AG04449 (cell line): ENCODE results near the gene LEP.

ENCODE experiments used
- CTCF ChIA-PET: fragments of 350-600 bp; formaldehyde crosslinking; extraction: SDS; loops from one replicate; lab custom pipeline; 2021; ENCODE audit warnings: antibody characterized with exemption; lab: Yijun Ruan, JAX
- POLR2A ChIA-PET: fragments of 400-600, 350-600 bp; formaldehyde crosslinking; extraction: SDS; loops from one replicate; lab custom pipeline; 2020; ENCODE audit warnings: antibody characterized with exemption, inconsistent platforms; lab: Yijun Ruan, JAX
- DNase-seq: peaks from one replicate; pipeline ENCODE4 v3.0.0-alpha.2; 2010; ENCODE audit warnings: low read depth, low spot score
- H3K4me3 ChIP-seq: 2 replicates; pipeline ENCODE4 v1.5.1; 2011; ENCODE audit warnings: low read depth, mild to moderate bottlenecking, control low read depth, low read length
- TF ChIP-seq, protein P1 (sequence below): IDR thresholded peaks from one replicate; pipeline ENCODE4 v1.5.1; 2011; ENCODE audit warnings: mild to moderate bottlenecking, moderate library complexity, low read length, control low read depth, inconsistent platforms; ENCODE audit not compliant: insufficient read depth; ENCODE audit errors: missing control alignments

LEP gene

GRCh38 chr7:128240696-128241386, at the start of gene LEP:
TSS of gene LEP (plus strand) at chr7:128241278. CDS start at chr7:128252019, 10,741 bp downstream.
- no peak for DNase-seq
- ChIA-PET CTCF (no interaction called here), POLR2A (no interaction called here)
- H3K4me3 ChIP-seq = no peak within 1 kb of the TSS
- TF ChIP-seq, protein P1, sequence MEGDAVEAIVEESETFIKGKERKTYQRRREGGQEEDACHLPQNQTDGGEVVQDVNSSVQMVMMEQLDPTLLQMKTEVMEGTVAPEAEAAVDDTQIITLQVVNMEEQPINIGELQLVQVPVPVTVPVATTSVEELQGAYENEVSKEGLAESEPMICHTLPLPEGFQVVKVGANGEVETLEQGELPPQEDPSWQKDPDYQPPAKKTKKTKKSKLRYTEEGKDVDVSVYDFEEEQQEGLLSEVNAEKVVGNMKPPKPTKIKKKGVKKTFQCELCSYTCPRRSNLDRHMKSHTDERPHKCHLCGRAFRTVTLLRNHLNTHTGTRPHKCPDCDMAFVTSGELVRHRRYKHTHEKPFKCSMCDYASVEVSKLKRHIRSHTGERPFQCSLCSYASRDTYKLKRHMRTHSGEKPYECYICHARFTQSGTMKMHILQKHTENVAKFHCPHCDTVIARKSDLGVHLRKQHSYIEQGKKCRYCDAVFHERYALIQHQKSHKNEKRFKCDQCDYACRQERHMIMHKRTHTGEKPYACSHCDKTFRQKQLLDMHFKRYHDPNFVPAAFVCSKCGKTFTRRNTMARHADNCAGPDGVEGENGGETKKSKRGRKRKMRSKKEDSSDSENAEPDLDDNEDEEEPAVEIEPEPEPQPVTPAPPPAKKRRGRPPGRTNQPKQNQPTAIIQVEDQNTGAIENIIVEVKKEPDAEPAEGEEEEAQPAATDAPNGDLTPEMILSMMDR = no peak

DNA sequence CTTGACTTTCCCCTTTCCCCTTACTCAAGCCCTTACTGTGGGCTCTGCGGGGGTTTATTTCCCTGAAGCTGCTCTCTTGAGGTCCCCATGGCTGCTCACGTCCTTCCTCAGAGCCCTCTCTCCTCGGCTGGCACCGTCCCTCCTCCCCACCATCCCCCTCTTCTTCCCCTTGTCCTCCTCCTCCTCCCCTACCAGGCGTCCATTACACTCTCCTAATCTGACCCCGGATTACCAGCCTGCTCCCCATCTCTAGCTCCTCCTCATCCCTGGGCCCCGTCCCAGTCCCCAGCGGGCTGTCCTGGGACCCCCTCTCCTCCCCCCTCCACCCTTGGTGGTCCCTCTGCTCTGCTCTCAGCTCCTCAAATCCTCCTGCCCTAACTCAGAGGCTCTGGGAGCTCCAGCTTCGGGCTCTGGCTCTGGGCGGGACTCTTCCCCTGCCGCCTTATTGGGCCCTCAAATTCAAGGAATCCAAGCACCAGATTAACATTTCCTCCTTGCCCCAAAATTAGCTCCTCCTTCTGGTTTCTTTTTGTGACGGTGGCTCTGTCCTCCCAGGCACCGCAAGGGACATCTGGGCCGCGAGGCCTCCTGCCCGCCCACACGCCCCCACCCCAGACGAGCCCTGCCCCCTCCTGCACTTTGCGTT, 48.5 kb upstream of the LEP start:
- ChIA-PET POLR2A (no interaction called here), CTCF (interaction anchor here (1.4 to 1.9 kb wide), 2 partner anchors 16 to 21 kb away, joined by 3 to 10 read pairs; no protein-coding TSS in a partner anchor)
- TF ChIP-seq, protein P1 = no peak
- no peak for DNase-seq
- no peak overlapping the region for H3K4me3 ChIP-seq

DNA sequence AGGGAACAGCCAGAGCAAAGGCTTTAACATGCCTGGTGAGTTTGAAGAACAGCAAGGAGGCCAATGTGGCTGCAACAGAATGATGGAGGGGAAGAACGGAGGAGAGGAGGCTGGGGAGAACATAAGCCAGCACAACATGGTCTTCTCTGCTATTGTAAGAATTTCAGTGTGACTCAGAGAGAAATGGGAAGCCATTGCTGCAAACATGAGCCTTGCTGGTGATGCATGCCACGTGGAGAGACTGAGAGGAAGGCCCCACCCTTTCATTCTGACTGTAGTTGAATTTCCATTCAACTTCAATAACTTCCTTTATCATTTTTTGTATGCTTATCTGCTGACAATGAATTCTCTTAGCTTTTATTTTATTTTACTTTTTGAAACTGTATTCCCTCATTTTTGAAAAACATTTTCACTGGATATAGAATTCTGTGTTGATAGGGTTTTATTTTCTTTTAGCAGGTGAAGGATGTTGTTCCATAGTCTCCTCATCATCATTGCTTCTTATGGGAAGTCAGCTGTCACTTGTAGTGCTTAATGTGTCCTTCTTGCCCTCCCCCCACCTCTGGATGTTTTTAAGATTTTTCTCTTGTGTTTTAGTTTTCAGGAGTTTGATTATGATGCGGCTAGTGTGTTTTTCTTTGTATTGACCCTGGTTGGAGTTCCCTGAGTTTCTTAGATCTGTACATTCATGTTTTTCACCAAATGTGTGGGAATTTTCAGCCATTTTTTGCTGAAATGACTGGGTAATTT, 46.4 kb upstream of the LEP start:
- no peak overlapping the region for H3K4me3 ChIP-seq
- POLR2A ChIA-PET = no interaction called here
- TF ChIP-seq, protein P1 = no peak
- DNase-seq = no peak
- CTCF ChIA-PET = interaction anchor here (3.4 kb wide), 1 partner anchor 14 kb away, joined by 15 read pairs; no protein-coding TSS in a partner anchor

DNA sequence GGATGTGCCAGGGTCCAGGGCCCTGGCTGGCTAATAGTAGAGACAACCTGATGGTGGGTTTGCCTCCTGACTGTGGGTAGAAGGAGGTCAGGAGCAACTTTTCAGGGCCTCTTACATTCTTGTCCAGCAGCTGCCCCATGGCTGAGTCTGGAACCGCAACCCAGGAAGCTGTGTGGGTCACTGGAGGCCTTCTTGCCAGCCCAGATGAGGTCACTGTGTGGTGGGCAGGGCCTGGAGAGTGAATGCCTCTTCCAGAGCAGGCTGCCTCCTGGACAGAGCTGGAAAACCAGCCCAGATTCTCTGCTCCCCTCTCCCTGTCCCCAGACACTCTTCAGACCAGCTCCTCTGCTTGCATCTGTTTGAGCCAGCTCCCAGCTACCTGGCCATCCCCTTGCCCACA, 43.5 kb upstream of the LEP start:
- H3K4me3 ChIP-seq = no peak overlapping the region
- POLR2A ChIA-PET = no interaction called here
- CTCF ChIA-PET = interaction anchor here (1.6 to 3.9 kb wide), 2 partner anchors 11 to 489 kb away, joined by 4 to 33 read pairs; no protein-coding TSS in a partner anchor
- TF ChIP-seq, protein P1 = no peak
- no peak for DNase-seq

GRCh38 chr7:128197989-128198580, 43.0 kb upstream of the LEP start:
- DNase-seq = no peak
- TF ChIP-seq, protein P1 = no peak
- POLR2A ChIA-PET = no interaction called here
- H3K4me3 ChIP-seq = no peak overlapping the region
- CTCF ChIA-PET = interaction anchor here (1.6 to 3.9 kb wide), 2 partner anchors 11 to 489 kb away, joined by 4 to 33 read pairs; no protein-coding TSS in a partner anchor
